Measurements from ENCODE around the gene VPS13A. TPM values are rescaled to one million over a fixed set of nuclear protein-coding genes. Genes with fewer than 3 reads are reported as not detected.
"Not testable (repeated sequence)": the region's sequence is repeated elsewhere in the genome, so short reads cannot be mapped to it uniquely, and the experiment has no call there.

Gene VPS13A
- total RNA-seq, 1 experiment from 2014 or later: 8.7 TPM

DNA sequence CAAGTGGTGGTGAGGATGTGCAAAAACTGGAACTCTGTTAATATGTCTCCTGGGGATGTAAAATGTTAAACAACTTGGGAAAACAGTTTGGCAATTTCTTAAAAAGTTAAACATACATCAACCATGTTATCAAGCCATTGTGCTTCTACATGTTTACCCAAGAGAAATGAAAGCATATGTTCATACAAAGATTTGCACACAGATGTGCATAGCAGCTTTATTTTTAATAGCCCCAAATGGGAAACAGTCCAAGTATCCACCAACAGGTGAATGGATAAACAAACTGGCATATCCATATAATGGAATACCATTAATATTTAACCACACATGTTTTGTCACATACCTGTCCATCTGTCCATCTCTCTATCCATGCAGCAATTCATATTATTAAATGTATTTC, 6.2 kb downstream of the VPS13A start:
- no peak for DNase-seq (ENCODE audit: low spot score)

DNA sequence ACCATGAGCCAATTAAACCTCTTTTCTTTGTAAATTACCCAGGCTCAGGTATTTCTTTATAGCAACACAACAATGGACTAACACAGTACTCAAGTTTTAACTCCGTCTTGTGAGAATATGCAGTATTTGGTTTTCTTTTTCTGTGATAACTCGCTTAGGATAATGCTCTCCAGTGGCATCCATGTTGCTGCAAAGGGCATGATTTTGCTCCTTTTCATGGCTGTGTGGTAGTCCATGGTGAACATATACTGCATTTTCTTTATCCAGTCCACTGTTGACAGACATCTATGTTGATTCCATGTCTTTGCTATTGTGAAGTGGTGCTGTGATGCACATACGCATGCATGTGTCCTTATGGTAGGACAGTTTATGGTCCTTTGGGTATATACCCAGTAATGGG, 10.9 kb downstream of the VPS13A start:
- DNase-seq (ENCODE audit: low spot score): no peak

DNA sequence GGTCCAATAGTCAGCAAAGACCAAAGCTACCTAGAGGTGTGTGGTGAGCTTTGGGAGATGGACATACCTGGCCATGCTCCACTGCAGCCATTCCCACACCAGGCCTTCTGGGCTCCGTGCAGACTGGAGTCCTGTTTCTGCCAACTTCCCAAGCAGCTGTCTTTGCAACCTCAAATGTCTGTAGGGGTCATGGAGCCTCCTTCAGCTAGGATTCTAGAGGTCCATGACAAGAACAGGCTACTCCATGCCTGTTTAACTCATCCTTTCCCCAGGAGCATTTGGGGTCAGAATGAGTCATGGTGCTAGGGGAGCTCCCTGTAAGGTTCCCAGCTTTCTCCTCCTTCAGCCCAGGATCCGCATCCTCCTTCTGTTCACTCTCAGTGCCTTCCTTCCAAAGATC, 17.1 kb downstream of the VPS13A start:
- no peak for DNase-seq (ENCODE audit: low spot score)

DNA sequence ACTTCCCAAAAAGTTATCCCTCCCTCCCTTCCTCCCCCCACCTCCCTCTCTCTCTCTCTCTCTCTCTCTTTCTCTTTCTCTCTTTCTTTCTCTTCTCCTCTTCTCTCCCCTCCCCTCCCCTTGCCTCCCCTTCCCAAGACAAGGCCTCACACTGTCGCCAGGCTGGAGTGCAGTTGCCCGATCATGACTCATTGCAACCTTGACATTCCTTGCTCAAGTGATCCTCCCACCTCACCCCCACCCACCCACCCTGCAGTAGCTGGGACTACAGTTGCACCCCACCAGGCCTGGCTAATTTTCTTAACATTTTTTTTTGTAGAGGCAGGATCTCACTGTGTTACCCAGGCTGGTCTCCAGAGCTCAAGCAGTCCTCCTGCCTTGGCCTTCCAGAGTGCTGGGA, 32.8 kb downstream of the VPS13A start:
- no peak for DNase-seq (ENCODE audit: low spot score)

DNA sequence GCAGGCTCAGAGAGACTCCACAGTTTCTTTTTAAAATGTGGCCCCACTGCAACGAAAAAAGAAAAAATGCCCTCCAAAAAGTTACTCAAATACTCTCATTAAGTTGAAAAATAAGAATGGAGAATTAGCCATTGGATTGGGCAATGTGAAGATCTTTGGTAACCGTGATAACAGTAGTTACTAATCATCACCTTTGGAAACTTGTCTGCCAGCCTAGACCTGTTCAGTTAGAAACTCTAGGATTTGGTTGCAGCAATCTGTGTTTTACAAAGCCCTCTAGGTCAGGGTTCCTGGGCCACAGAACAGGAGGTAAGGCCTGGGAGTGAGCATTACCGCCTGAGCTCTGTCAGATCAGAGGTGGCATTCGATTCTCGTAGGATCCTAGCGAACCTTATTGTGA, 34.2 kb downstream of the VPS13A start:
- no peak for DNase-seq (ENCODE audit: low spot score)

DNA sequence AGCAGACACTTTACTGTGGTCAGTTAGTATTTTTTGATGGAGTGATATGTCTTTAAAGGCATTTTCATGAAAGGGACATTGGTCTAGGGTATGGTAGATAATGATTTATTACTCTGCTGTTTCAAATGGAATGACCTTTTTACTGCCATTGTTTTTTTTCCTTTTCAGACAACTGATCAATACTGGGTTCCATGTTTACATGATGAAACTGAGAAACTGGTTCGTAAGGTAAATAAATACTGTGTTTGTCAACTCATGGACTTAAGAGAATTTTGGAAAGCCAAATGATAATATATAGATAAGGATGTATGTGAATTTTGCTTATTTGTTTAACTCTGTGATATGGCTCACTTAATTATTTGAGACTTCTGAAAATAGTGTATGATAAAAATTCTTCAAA, 35.5 kb downstream of the VPS13A start:
- DNase-seq (ENCODE audit: low spot score): no peak

DNA sequence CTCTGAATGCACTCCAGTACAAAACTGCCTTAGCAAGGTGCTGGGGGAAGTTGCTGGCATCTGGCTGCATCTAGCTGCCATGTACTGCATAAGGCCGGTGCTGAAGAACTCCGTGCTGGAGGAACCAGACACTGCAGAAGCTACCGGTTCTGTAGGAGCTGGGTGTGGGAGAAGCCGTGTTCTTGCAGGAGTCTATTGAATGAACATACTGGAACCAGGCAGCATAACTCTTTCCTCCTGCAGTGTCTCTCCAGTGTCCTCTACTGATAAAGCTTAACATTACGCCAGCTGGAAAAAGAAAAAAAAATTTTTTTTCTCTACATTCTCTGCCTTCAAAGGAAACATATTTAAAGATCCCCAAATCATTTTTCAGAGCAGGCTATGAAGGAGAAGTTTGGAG, 38.5 kb downstream of the VPS13A start:
- no peak for DNase-seq (ENCODE audit: low spot score)

DNA sequence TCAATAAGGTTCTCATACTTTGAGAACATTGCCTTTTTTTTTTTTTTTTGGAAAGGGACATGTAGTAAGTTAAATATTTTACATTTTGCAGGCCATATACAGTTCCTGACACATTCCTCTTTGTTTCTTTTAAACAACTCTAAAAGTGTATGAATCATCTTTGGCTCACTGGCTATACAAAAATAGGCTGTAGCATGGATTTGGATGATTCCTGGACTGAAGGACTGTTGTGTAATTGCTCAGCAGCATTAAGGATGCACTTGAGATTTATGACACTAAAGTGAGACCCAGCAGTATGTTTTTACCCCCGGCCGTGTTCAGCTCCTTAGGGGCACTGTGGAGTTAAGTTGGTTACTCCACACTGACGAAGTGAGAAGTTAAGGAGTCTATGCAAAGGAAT, 41.3 kb downstream of the VPS13A start:
- no peak for DNase-seq (ENCODE audit: low spot score)

DNA sequence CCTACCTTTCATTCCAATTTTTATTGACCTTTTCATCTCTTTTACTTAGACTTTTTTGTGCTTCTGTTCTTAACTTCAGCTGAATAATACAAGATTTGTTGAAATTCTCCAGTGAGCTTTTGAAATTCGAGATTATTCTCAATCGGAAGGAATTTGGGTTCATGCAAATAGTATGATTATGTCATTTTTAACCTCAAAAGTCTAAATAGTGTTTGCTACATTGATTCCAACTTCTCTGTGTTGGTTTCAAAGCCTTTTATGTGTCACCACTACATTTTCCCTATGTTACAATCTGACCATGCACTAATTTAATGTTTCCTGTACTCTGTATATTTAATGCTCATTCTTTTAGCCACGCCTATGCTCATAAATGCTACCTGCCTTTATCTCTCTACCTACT, 44.1 kb downstream of the VPS13A start:
- no peak for DNase-seq (ENCODE audit: low spot score)

DNA sequence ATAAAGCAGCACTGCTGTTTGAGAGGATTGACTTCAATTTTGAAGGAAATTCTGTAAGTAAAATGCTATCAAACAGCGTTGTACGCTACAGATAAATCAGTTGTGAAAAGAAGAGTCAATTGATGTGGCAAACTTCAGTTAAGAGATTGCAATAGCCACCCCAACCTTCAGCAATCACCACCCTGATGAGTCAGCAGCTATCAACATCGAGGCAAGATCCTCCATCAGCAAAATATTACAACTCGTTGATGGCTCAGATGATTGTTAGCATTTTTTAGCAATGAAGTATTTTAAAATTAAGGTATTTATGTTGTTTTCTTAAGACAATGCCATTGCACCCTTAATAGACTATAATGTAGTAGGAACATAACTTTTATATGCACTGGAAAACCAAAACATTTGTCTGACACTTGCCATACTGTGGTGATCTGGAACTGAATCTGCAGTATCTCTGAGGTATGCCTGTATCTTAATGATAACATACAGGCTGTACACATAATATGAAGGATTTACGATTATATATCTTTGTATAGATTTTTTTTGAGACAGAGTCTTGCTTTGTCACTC, 47.5 kb downstream of the VPS13A start:
- DNase-seq (ENCODE audit: low spot score): no peak

DNA sequence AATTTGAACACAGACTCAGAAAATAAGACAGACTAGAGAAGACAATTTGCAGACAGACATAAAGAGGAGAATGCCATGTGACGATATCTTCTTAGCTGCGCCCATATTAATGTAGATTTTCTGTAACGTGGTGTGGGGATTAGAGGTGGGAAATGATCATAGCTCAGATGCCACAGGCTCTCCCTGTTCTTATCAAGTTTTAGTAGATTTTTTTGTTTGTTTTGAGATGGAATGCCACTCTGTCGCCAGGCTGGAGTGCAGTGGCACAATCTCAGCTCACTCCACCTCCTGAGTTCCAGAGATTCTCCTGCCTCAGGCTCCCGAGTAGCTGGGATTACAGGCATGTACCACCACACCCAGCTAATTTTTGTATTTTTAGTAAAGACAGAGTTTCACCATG, 59.4 kb downstream of the VPS13A start:
- DNase-seq (ENCODE audit: low spot score): no peak

DNA sequence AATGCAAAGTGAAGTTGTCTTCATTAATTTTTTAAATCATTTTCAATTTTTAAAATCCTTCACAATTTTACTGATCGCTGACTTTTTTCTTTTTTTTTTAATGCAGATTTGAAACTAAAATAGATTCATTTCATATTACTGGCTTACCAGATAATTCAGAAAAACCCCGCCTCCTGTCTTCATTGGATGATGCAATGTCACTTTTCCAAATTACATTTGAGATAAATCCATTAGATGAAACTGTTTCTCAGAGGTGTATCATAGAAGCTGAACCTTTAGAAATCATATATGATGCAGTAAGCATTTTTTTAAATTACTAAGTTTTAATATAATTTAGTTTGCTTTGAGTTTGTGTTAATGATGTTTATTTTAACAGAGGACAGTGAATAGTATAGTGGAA, 60.6 kb downstream of the VPS13A start:
- DNase-seq (ENCODE audit: low spot score): no peak

DNA sequence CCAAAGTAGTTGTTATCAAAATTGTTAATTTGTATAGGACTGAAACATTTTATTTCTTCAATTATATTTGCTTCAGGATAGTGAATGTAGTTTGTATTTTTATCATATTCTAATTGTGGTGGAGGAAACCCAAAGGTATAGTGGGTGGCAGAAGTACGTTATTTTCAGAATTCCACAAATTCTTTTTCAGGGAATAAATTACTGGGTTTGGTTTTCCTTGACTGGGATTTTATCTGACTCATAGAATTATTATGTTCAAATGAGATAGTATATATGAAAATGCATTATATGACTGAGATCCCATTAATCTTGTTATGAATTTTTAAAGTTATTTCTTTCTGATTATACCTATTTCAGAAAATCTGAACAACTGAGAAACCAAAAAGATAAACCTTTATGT, 73.7 kb downstream of the VPS13A start:
- DNase-seq (ENCODE audit: low spot score): no peak

DNA sequence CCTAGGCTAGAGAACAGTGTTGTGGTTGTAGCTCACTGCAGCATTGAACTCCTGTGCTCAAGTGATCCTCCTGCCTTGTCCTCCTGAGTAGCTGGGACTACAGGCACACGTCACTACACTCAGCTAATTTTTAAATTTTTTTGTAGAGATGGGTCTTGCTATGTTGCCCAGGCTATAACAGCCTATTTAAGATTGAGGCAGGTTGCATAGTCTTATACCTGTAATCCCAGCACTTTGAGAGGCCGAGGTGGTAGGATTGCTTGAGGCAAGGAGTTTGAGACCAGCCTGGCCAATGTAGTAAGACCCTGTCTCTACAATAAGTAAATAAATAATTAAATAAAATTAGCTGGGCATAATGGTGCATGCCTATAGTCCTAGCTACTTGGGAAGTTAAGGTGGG, 79.9 kb downstream of the VPS13A start:
- DNase-seq (ENCODE audit: low spot score): no peak

DNA sequence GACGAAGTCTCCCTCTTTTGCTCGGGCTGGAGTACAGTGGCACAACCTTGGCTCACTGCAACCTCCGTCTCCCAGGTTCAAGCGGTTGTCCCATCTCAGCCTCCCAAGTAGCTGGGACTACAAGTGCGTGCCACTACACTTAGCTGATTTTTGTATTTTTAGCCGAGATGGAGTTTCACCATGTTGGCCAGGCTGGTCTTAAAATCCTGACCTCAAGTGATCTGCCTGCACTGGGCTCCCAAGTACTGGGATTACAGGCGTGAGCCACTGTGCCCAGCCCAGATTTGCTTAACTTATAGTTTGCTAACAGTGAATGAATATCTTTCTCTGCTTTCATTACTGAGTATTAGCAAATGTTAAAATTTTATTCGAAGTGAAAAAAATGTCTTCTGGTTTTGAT, 84.3 kb downstream of the VPS13A start:
- DNase-seq (ENCODE audit: low spot score): no peak

DNA sequence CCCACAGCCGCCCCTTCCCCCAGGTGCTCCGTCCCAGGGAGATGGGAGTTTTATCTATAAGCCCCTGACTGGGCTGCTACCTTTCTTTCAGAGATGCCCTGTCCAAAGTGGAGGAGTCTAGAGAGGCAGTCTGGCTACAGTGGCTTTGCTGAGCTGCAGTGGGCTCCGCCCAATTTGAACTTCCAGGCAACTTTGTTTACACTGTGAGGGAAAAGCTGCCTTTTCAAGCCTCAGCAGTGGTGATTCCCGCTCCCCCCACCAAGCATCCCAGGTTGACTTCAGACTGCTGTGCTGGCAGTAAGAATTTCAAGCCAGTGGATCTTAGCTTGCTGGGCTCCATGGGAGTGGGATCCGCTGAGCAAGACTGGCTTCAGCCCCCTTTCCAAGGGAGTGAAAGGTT, 90.4 kb downstream of the VPS13A start:
- DNase-seq (ENCODE audit: low spot score): not testable (repeated sequence)

DNA sequence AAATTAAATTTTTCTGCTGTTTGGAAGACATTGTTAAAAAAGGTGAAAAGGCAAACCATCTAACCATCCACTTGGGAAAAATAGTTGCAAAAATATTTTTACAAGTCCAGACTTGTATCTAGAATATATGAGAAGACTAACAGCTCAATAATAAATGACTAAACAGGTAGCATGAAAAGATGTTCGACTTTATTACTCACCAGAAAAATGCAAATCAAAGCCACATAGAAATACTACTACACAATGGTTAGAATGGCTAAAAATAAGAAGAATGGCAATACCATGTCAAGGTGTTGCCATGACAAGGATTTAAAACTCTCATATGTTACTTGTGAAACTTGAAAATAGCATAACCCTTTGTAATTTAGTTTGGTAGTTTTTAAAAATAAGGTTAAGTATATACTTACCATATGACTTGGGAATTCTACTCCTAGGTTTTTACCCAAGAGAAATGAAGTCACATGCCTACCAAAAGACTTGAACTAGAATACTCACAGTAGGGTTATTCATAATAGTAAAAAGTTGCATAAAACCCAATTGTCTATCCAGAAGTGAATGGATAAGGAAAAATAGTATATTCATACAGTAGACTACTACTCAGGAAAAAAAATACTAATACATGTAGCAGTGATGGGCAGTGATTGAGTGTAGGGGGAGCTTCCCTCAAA, 93.8 kb downstream of the VPS13A start:
- DNase-seq (ENCODE audit: low spot score): no peak

DNA sequence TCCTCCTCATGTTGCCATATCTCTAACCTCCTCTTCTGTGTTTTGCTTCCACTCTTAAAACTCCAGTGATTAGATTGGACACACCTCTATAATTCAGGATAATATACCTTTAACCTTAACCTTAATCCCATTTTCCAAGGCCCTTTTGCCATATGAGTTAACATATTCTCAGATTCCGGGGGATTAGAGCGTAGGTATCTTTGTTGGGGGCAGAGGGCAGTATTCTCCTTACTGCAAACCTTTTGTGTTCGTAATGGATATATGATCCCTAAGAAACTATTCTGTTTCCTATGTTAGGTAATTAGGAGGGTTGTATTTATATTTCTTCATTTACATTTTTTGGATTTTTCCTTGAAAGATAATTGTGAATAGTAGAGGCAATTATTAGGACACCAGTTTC, 99.5 kb downstream of the VPS13A start:
- DNase-seq (ENCODE audit: low spot score): no peak

DNA sequence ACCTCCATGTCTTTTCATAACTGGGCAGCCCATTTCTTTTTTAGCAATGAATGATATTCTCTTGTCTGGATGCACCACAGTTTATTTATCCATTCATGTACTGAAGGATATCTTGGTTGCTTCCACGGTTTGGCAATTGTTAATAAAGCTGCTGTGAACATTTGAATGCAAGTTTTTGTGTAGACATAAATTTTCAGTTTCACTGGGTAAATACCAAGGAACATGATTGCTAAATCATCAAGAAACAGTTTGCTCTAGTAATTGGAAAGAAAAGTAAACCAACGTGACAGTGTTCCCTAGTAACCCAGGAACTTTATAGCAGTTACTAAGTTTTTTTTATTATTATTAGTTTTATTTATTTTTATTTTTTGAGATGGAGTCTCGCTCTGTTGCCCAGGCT, 100.4 kb downstream of the VPS13A start:
- no peak for DNase-seq (ENCODE audit: low spot score)

DNA sequence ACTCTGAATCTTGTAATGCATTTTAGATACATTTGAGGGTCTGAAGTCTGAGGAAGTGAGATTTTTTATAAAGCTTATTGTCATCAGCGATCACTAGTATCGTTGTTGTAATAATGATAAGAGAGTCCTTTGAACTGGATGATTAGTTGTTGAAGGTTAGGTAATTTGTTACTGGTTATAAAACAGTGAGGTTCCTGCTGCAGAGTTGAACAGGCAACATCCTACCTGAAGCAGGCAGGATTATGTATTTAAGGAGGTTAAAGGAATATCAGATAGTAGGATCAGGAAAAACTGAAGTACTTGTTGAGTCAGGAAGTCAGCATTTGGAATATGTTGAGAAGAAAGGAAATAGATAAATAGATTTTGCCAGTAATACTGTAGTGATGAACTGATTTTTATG, 106.7 kb downstream of the VPS13A start:
- DNase-seq (ENCODE audit: low spot score): no peak

DNA sequence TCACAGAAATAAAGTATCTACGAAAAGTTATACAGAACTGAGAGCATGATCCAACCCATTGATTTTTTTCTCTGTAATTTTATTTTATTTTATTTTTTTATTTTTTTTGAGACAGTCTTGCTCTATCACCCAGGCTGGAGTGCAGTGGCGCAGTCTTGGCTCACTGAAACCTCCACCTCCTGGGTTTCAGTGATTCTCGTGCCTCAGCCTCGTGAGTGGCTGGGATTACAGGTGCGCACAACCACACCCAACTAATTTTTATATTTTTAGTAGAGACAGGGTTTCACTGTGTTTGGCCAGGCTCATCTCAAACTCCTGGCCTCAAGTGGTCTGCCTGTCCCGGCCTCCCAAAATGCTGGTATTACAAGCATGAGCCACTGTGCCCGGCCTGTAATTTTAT, 107.3 kb downstream of the VPS13A start:
- no peak for DNase-seq (ENCODE audit: low spot score)

DNA sequence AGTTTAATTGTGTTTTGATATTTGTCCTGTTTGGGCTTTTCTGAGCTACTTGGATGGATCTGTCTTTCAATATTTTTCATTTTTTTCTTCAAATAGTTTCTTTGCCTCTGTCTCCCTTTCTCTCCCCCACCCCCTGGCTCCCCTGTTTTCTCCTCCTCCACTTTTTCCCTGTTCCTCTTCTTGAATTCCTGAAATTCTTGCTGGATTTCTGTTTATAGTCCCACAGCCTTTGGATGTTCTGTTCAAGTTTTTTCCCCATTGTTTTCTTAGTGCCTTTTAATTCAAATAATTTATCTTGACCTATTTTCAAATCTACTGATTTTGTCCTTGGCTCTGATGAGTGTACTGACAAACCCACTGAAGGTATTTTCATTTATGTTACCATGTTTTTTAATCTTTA, 113.0 kb downstream of the VPS13A start:
- DNase-seq (ENCODE audit: low spot score): no peak

DNA sequence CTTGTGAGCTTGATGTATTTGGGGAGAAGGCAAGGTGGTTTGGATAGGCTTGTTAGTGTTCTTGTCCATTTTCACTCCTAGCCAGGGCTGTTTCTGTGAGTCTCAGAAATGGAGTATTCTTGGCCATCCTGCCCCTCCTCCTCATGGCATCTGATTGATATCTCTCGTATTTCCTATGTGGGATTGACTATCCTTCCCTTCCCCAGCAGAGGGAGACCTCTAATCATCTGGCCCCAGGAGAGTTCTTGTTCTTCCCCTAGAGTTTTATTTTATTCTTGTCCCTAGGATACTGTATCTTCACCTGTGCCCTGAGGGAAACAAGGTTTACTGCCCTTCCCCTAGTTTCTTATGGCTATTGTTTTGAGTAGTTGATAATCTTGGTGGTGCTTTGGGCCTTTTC, 114.4 kb downstream of the VPS13A start:
- peak; percentile 25 for DNase-seq (ENCODE audit: low spot score)

DNA sequence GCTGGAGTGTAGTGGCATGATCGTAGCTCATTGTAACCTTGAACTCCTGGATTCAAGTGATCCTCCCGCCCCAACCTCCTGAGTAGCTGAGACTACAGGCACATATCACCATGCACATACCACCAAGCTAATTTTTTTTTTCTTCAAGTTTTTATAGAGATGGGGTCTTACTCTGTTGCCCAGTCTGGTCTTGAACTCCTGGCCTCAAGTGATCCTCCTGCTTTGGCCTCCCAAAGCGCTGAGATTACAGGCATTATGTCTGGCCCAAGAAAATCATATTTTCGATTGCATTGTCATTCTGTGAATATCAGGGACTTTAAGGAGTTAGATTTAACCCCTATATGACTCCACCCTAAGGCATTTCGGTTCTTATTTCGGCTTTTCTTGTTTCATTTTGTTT, 116.6 kb downstream of the VPS13A start:
- DNase-seq (ENCODE audit: low spot score): no peak
